ENCODE measurements around the gene LRBA. TPM values are rescaled to one million over a fixed set of nuclear protein-coding genes. Genes with fewer than 3 reads are reported as not detected.

The LRBA gene
- total and polyA plus RNA-seq, 4 donors, result 11.8 to 149 (median 34.2) TPM

DNA sequence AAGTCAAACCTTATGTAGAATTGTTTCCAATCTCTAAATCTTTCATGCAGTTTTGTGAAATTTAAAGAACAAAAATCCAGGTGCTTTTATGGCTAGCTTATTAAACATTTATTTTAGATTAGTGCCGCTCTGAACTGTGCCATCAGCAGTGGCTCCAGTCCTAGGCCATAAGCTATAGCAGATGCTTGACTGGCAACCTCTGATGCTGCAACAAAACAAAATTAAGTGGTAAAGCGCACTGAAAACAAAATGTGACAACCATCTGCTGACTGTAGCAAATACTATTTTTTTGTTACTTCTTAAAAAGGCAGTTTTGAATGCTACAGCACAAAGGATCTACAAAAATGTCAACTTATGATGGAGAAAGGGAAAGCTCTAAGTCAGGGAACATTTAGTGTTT lies 699.4 kb downstream of the LRBA start:
- DNase-seq (peak in 1 of 3 donors; percentile 13), ATAC-seq (ENCODE audit: insufficient read depth, low FRiP score) (no peak)
- H3K9ac ChIP-seq (ENCODE audit: insufficient read depth in 1 of 2, low read length in 2 of 2), result no peak overlapping the region
- no peaks in the 10 kb centered on the region for H3K9me3 ChIP-seq (ENCODE audit: control insufficient read depth in 4 of 4, insufficient read depth in 3 of 4, low read length in 3 of 4)
- no peak overlapping the region for H3K4me3 ChIP-seq
- no peak overlapping the region for H3K27ac ChIP-seq (ENCODE audit: low read depth in 1 of 2, low read length in 1 of 2)
- peaks cover 0 to 4% (median 1%) of the 10 kb centered on the region in 4 donors for H3K36me3 ChIP-seq (ENCODE audit: control insufficient read depth in 4 of 4, insufficient read depth in 4 of 4, low read length in 4 of 4)
- TF ChIP-seq, protein P1, sequence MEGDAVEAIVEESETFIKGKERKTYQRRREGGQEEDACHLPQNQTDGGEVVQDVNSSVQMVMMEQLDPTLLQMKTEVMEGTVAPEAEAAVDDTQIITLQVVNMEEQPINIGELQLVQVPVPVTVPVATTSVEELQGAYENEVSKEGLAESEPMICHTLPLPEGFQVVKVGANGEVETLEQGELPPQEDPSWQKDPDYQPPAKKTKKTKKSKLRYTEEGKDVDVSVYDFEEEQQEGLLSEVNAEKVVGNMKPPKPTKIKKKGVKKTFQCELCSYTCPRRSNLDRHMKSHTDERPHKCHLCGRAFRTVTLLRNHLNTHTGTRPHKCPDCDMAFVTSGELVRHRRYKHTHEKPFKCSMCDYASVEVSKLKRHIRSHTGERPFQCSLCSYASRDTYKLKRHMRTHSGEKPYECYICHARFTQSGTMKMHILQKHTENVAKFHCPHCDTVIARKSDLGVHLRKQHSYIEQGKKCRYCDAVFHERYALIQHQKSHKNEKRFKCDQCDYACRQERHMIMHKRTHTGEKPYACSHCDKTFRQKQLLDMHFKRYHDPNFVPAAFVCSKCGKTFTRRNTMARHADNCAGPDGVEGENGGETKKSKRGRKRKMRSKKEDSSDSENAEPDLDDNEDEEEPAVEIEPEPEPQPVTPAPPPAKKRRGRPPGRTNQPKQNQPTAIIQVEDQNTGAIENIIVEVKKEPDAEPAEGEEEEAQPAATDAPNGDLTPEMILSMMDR (IDR thresholded peaks at IDR 0.05; ENCODE audit: control extremely low read depth, extremely low read depth), result no peak
- WGBS, 2 donors, result 89 to 94% methylated on average over 2 of the region's 2 CpGs
- H3K27me3 ChIP-seq (ENCODE audit: control insufficient read depth in 3 of 3, insufficient read depth in 3 of 3, low read length in 2 of 3), result no peaks in the 10 kb centered on the region
- H3K4me1 ChIP-seq (ENCODE audit: control insufficient read depth in 5 of 5, insufficient read depth in 5 of 5, low read length in 5 of 5), result peaks cover 0 to 11% (median 2%) of the 10 kb centered on the region in 5 donors

DNA sequence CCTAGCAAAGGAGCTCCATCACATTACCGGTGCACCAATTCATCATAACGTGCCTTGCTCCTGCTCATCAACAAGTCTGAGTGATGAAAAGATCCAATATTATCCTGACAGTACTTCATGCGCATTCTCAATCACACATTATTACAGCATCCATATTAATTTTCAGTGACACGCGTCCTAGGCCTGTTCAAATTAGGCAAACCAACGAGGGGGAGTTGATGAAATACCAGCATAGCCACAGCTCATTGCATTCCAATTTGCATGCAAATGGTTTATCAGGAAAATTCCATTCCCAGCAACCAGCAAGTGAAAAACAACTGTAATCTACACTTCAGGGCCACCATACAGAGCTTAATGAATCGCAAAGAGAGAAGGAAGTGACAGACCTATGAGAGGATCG lies 699.9 kb downstream of the LRBA start:
- H3K9me3 ChIP-seq (ENCODE audit: control insufficient read depth in 4 of 4, insufficient read depth in 3 of 4, low read length in 3 of 4), result no peaks in the 10 kb centered on the region
- no peak for ATAC-seq (ENCODE audit: insufficient read depth, low FRiP score)

DNA sequence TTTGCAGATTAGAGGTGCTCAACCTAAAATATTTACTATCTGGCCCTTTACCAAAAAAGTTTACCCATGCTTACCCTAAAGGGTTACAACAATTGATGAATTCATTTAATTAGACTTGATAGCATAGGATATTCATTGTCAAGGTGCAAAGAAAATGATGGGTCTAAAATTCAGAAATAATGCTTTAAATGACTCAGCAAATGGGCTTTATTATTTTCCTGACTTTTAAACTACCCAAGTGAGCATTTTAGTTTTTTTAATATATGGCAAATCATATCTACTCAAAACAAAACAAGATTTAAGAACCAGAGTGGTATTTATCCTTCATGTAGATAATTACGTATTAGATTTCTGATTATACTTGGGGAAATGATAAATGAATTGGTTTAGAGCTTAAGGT lies 701.1 kb downstream of the LRBA start:
- H3K9ac ChIP-seq (ENCODE audit: insufficient read depth in 1 of 2, low read length in 2 of 2), result no peak overlapping the region
- H3K27ac ChIP-seq (ENCODE audit: low read depth in 1 of 2, low read length in 1 of 2), result no peak overlapping the region
- peaks cover 0 to 11% (median 2%) of the 10 kb centered on the region in 5 donors for H3K4me1 ChIP-seq (ENCODE audit: control insufficient read depth in 5 of 5, insufficient read depth in 5 of 5, low read length in 5 of 5)
- DNase-seq (no peak), ATAC-seq (ENCODE audit: insufficient read depth, low FRiP score) (no peak)
- no peaks in the 10 kb centered on the region for H3K27me3 ChIP-seq (ENCODE audit: control insufficient read depth in 3 of 3, insufficient read depth in 3 of 3, low read length in 2 of 3)
- H3K36me3 ChIP-seq (ENCODE audit: control insufficient read depth in 4 of 4, insufficient read depth in 4 of 4, low read length in 4 of 4), result peaks cover 0 to 4% (median under 1%) of the 10 kb centered on the region in 4 donors
- WGBS, 2 donors, result 98% methylated on average over 1 of the region's 1 CpG
- TF ChIP-seq, protein P1 (IDR thresholded peaks at IDR 0.05; ENCODE audit: control extremely low read depth, extremely low read depth), result no peak
- H3K9me3 ChIP-seq (ENCODE audit: control insufficient read depth in 4 of 4, insufficient read depth in 3 of 4, low read length in 3 of 4), result no peaks in the 10 kb centered on the region
- no peak overlapping the region for H3K4me3 ChIP-seq

More for the DNA sequence above, 699.9 kb downstream of the LRBA start:
- Histone ChIP-seq H3K27ac (ENCODE audit: low read depth in 1 of 2, low read length in 1 of 2) (no peak overlapping the region), H3K4me3 (no peak overlapping the region), H3K9ac (ENCODE audit: insufficient read depth in 1 of 2, low read length in 2 of 2) (no peak overlapping the region), H3K4me1 (ENCODE audit: control insufficient read depth in 5 of 5, insufficient read depth in 5 of 5, low read length in 5 of 5) (peaks cover 0 to 11% (median 2%) of the 10 kb centered on the region in 5 donors), H3K27me3 (ENCODE audit: control insufficient read depth in 3 of 3, insufficient read depth in 3 of 3, low read length in 2 of 3) (no peaks in the 10 kb centered on the region), H3K36me3 (ENCODE audit: control insufficient read depth in 4 of 4, insufficient read depth in 4 of 4, low read length in 4 of 4) (peaks cover 0 to 4% (median under 1%) of the 10 kb centered on the region in 4 donors)
- WGBS, 2 donors, result 89 to 90% methylated on average over 8 of the region's 8 CpGs
- DNase-seq, result no peak
- TF ChIP-seq, protein P1 (IDR thresholded peaks at IDR 0.05; ENCODE audit: control extremely low read depth, extremely low read depth), result no peak
